Duodenal mucosa (tissue), 2 donors: ENCODE data around the gene DDX1.

Source experiments
- H3K27ac ChIP-seq: one replicate; pipeline ENCODE4 v1.7.0; 2013; ENCODE audit warnings: low read depth, low read length
- H3K27me3 ChIP-seq, 2 donors: one replicate each; pipeline ENCODE4 v1.7.0; 2013; ENCODE audit warnings: low read length in 2 of 2, control low read depth in 1 of 2; ENCODE audit not compliant: insufficient read depth in 2 of 2, control insufficient read depth in 1 of 2
- H3K36me3 ChIP-seq, 2 donors: one replicate each; pipeline ENCODE4 v1.7.0; 2013; ENCODE audit warnings: low read length in 2 of 2, control low read depth in 1 of 2; ENCODE audit not compliant: insufficient read depth in 2 of 2, control insufficient read depth in 1 of 2
- H3K4me1 ChIP-seq, 2 donors: one replicate each; pipeline ENCODE4 v1.7.0; 2013; ENCODE audit warnings: low read length in 2 of 2, control low read depth in 1 of 2; ENCODE audit not compliant: insufficient read depth in 2 of 2, control insufficient read depth in 1 of 2
- H3K4me3 ChIP-seq, 2 donors: one replicate each; pipeline ENCODE4 v1.7.0; 2013; ENCODE audit warnings: low read length in 2 of 2, low read depth in 1 of 2
- H3K9ac ChIP-seq, 2 donors: one replicate each; pipeline ENCODE4 v1.7.0; 2013; ENCODE audit warnings: low read length in 2 of 2, low read depth in 1 of 2
- H3K9me3 ChIP-seq, 2 donors: one replicate each; pipeline ENCODE4 v1.7.0; 2013; ENCODE audit warnings: low read length in 2 of 2, control low read depth in 1 of 2; ENCODE audit not compliant: control insufficient read depth in 1 of 2

DDX1 gene

DNA sequence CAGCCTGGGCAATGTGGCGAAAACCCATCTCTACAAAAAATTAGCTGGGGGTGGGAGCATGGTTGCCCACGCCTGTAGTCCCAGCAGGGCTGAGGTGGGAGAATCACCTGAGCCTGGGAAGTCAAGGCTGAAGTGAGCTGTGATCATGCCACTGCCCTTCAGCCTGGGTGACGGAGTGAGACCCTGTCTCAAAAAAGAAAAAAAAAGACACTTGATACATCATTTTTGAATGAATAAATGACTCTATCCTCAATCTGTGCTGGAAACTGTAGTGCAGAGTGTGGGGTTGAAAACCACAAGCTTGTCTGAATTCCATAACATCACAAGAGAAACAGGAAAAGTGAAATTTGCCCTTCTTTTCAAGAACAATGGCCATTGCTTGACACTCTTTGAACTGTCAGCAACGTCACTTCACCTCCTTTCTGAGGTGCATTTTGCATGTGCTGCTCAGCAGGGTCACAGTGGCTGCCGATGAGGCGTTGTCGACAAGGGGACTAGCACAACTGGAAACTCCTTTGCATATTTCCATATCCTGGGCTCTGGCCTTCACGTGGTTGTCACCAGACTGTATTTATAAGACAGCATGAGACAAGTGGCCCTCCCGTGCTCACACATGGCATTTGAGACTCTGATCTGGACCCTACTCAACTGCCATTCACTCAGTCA lies 54.2 kb downstream of the DDX1 start:
- H3K36me3 ChIP-seq, result peaks cover 0 to 3% of the 10 kb centered on the region in 2 donors
- no peaks in the 10 kb centered on the region for H3K9me3 ChIP-seq
- H3K4me1 ChIP-seq, result no peaks in the 10 kb centered on the region
- no peak overlapping the region for H3K4me3 ChIP-seq
- no peak overlapping the region for H3K9ac ChIP-seq
- no peaks in the 10 kb centered on the region for H3K27me3 ChIP-seq
- no peak overlapping the region for H3K27ac ChIP-seq

DNA sequence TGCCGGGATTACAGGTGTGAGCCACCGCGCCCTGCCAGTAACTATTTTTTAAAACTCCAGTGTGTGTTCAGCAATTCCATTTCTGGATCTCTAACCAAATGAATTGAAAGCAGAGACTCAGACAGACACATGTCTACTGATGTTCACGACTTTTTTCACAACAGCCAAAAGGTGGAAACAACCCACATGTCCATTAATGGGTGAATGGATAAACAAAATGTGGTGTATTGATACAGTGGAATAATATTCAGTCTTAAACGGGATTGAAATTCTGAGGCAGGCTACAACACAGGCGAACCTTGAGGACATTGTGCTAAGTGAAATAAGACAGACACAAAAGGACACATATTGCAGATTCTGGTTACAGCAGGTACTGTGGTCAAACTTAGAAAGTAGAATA lies 55.0 kb downstream of the DDX1 start:
- Histone ChIP-seq H3K9me3 (no peaks in the 10 kb centered on the region), H3K27me3 (no peaks in the 10 kb centered on the region), H3K27ac (no peak overlapping the region), H3K9ac (no peak overlapping the region), H3K36me3 (no peaks in the 10 kb centered on the region), H3K4me1 (no peaks in the 10 kb centered on the region), H3K4me3 (no peak overlapping the region)

DNA sequence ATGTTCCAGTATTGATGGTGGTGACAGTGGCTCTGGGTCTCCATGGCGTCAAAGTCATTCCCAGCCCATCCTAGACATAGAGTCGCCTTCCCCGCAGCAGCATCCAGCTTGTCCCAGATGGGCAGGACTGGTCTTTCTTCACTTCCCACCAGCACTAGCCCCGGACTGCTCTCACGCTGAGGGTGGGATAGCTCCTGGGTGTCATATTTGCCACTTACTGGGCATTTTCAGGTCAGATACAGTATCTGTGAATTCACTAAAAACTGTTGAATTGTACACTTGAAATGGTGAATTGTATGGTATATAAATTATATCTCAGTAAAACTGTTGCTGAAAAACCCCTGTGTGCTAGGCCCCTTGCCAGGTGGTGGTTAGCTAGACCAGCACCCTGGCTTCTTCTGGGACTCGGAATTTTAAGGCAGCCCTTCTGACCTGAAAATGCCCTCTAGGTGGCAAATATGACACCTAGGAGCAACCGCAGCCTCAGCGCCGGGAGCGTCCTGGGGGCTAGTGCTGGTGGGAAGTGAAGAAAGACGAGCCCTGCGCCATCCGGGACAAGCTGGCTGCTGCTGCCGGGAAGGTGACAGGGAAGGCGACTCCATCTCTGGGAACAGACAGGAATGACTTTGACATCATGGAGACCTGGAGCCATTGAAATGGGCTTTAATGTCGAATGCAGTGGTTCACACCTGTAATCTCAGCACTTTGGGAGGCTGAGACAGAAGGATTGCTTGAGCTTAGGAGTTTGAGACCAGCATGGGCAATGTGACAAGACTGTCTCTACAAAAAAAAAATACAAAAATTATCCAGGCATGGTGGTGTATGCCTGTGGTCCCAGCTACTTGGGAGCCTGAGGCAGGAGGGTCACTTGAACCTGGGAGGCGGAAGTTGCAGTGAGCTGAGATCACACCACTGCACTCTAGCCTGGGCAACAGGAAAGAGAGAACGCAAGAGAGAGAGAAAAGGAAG lies 56.2 kb downstream of the DDX1 start:
- no peak overlapping the region for H3K27ac ChIP-seq
- H3K4me3 ChIP-seq, result no peak overlapping the region
- no peaks in the 10 kb centered on the region for H3K4me1 ChIP-seq
- H3K9me3 ChIP-seq, result no peaks in the 10 kb centered on the region
- H3K9ac ChIP-seq, result no peak overlapping the region
- H3K36me3 ChIP-seq, result no peaks in the 10 kb centered on the region
- H3K27me3 ChIP-seq, result no peaks in the 10 kb centered on the region

DNA sequence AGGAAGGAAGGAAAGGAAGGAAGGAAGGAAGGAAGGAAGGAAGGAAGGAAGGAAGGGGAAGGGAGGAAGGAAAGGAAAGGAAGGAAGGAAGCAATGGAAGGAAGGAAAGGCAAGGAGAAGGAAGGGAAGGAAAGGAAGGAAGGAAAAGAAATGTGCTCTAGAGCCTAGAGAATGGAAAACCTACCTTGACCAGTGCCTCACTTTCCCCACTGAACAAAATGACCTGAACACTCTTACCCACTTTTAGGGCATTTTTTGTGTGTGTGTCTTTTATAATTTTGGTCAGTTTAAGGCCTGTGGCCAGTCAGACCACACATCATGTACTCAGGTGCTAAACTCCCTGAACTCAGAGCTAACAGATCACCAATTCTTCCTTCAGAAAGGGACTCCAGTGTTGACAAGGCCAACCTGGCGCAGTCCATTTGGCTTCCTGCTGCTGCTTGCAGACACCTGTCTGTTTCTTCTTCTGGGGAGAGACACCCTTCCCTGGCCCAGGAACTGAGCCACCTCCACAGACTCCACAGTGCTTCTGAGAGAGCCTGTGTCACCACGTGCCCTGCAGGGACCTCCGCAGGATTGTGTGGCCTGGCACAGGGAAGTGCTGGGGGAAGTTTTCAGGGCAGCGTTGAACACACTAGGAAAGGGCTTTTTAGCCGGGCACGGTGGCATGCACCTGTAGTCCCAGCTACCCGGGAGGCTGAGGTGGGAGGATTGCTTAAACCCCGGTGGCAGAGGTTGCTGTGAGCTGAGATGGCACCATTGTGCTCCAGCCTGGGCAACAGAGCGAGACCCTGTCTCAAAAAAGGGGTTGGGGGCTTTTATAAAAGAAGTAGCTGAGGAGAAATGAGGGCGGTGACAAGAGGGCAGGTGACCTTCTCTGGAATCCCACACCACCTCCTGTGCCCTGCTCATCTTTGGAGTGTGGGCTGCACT lies 57.2 kb downstream of the DDX1 start:
- Histone ChIP-seq H3K9me3 (no peaks in the 10 kb centered on the region), H3K4me3 (no peak overlapping the region), H3K4me1 (no peaks in the 10 kb centered on the region), H3K36me3 (no peaks in the 10 kb centered on the region), H3K27ac (no peak overlapping the region), H3K27me3 (no peaks in the 10 kb centered on the region), H3K9ac (no peak overlapping the region)

DNA sequence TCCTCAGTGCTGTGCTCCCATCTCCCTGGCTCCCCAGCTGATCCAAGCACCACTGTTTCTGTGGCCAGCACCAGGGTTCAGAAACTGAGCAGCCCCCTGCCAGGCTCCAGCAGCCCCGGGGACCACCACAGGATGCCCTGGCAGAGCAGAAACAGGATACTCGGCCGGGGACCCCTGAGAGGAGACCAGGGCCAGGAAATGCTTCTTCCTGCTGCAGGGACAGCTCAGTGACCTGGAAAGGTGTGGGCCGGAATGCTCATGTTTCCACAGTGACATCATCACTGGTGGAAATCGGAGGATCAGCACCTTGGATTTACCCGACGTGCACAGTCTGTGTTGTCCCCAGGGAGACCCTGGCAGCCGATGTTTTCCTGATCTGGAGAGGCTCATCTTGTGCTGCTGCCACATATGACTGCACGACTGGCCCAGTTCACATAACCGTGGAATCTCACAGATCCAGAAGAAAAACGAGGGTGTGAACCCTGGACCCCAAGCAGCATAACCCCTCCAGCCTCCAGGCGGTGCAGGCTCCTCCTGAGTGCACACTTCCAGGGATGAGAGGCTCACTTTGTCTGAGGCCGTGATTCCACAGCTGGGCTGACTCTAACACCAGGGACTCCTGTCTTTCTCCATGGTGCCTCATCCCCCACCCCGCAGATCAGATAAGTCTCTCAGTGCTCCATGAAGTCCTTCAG lies 58.0 kb downstream of the DDX1 start:
- Histone ChIP-seq H3K9ac (no peak overlapping the region), H3K4me3 (no peak overlapping the region), H3K36me3 (no peaks in the 10 kb centered on the region), H3K4me1 (no peaks in the 10 kb centered on the region), H3K27ac (no peak overlapping the region), H3K27me3 (no peaks in the 10 kb centered on the region), H3K9me3 (no peaks in the 10 kb centered on the region)

DNA sequence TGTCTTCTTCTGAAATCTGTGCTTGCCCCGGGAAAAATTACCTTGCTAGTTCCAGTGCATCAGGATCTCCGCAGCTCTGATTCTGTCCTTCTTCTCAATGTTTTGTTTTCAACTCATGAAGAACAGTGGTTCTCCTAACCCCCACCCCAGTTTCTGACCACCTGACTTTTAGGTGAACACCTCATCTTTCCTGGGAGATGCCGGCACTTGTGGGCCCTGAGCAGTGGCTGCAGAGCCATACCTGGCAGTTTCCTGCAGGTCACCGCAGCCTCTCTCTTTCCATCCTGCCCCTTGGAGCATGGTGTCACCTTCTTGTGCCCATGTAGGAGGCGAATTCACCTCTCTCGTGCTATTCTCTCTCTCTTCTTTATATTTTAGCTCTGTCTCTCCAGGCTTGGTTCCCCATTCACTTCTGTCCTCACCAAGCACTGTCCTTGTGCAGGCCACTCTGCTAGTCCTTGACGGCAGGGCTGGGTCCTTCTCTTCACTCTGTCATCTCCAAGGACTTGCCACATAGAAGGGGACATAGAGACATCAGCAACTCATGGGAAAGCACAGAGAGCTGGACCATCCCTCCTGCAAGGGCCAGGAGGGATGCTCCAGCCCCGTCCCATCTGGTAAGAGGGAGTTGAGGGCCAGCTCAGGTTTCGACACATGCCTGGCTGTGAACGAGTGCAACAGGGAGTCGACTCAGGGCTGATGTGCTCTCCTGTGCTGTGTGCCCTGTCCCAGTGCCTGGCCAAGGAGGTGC lies 59.1 kb downstream of the DDX1 start:
- H3K36me3 ChIP-seq, result no peaks in the 10 kb centered on the region
- H3K27me3 ChIP-seq, result no peaks in the 10 kb centered on the region
- H3K9ac ChIP-seq, result no peak overlapping the region
- H3K27ac ChIP-seq, result no peak overlapping the region
- no peaks in the 10 kb centered on the region for H3K4me1 ChIP-seq
- H3K9me3 ChIP-seq, result no peaks in the 10 kb centered on the region
- no peak overlapping the region for H3K4me3 ChIP-seq

DNA sequence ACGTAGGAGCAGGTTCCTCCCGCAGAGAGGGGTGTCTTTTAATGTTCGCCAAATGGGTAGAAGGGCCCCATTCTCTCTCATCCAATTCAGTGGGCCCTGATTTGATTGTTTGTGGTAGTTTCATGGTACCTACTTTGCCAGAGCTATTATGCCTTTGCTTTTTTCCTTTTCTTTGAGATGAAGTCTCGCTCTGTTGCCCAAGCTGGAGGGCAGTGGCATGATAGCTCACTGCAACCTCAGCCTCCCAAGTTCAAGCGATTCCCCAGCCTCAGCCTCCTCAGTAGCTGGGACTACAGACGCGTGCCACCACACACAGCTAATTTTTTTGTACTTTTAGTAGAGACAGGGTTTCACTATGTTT lies 59.7 kb downstream of the DDX1 start:
- Histone ChIP-seq H3K36me3 (no peaks in the 10 kb centered on the region), H3K9me3 (no peaks in the 10 kb centered on the region), H3K27ac (no peak overlapping the region), H3K9ac (no peak overlapping the region), H3K4me1 (no peaks in the 10 kb centered on the region), H3K4me3 (no peak overlapping the region), H3K27me3 (peaks cover 0 to 3% of the 10 kb centered on the region in 2 donors)

DNA sequence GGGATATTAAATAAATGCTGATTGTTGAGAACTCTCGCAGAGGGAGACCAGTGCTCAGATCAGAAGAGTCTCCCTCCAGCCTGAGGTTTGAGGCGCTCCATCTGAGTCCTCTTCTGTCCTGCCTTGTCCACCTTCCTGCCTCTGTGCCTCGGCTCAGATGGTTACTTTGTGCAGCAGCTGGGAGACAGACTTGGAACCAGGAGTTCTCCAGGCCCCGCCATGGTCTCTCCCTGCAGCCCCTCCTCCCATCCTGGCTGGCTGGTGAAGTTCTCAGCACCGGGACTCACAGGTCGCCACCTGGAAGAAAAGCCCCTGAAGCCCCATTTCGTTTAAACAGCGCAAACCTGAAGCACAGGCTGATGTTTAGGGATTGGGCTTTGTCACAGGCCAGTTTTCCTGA lies 60.6 kb downstream of the DDX1 start:
- Histone ChIP-seq H3K36me3 (no peaks in the 10 kb centered on the region), H3K27me3 (peaks cover 0 to 3% of the 10 kb centered on the region in 2 donors), H3K9ac (no peak overlapping the region), H3K4me1 (no peaks in the 10 kb centered on the region), H3K27ac (no peak overlapping the region), H3K4me3 (no peak overlapping the region), H3K9me3 (no peaks in the 10 kb centered on the region)

DNA sequence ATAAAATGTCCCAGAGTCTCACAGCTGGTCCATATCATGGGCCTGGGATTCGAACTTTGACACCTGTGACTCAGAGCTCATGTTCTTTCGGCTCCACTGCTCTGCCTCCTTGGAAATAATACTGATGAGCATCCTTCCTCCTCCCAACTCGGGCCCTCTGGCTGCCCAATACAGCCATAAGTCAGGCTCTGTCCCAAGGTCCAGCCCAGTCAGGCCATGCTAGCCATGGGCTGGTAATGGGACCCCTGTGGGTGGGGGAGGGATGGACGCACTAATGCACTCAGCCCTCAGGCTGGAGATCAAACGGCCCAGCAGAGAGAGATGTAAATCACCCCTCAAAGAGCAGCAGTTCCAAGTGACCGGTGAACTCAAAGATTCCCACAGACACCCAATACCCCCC lies 61.1 kb downstream of the DDX1 start:
- Histone ChIP-seq H3K4me1 (no peaks in the 10 kb centered on the region), H3K27ac (no peak overlapping the region), H3K27me3 (peaks cover 0 to 3% of the 10 kb centered on the region in 2 donors), H3K36me3 (no peaks in the 10 kb centered on the region), H3K4me3 (no peak overlapping the region), H3K9me3 (no peaks in the 10 kb centered on the region), H3K9ac (no peak overlapping the region)
